Measurements from ENCODE around the gene ADAM11.

The ADAM11 gene

DNA sequence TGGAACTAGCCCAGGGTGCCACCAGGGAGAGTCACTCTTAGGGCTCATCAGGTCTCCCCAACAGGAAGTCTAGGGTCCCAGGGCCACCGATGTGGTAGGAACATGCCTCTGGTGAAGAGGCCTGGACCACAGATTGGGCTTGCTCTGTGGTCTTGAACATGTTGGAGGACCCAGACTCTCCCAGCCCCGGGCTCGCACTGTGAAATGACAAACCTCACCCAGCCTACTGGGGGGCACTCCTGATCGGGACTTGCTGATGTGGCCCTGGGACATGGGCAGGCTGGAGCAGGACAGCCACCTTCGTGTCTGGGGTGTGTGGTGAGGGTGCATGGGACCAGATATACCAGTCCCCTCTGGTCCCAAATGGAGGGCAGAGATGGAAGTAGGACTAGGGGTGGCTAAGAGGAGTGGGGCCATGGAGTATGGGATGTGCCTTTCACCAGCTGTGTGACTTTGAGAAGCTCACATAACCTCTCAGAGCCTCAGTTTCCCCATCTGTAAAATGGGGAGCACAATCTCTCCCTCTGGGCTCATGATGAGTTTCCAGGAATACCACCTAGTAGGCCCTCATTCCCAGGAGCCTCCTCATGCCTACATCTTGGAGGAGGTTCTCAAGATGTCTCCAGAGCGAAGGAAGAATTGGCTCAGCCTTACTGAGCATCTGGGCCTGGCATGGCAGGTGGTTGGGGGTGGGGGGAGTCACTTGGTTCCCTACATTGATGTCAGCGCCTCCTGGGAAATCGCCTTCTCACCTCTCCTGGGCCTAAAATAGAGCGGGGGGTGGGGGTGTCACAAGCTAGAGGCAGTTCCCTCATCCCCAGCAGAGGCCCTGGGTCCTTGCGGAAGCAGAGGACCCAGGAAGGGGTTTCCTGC is 1.5 kb upstream of the ADAM11 start:
- no peak for DNase-seq

DNA sequence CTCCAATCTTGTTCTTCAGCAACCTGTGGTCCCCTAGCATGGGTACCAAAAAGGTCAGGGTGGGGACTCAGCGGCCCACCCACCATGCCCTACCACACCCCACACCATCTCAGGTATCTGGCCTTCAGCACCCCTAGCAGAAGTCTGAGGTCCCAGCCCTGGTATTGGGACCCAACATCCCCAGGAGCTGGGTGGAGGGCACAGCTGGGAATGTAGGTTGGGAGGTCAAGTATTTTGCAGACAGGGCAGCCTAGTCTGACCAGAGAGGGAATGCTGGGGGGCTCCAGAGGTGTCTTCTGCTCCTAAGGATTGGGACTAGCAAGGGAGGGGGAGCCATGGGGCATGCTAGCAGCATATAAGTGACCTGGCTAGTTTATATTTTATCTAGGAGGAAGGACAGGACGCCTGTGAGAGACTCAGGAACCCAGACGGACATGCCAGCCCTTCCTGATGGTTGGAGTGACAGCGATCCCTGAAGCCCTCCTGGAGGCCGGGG is 822 bp upstream of the ADAM11 start:
- no peak for DNase-seq

DNA sequence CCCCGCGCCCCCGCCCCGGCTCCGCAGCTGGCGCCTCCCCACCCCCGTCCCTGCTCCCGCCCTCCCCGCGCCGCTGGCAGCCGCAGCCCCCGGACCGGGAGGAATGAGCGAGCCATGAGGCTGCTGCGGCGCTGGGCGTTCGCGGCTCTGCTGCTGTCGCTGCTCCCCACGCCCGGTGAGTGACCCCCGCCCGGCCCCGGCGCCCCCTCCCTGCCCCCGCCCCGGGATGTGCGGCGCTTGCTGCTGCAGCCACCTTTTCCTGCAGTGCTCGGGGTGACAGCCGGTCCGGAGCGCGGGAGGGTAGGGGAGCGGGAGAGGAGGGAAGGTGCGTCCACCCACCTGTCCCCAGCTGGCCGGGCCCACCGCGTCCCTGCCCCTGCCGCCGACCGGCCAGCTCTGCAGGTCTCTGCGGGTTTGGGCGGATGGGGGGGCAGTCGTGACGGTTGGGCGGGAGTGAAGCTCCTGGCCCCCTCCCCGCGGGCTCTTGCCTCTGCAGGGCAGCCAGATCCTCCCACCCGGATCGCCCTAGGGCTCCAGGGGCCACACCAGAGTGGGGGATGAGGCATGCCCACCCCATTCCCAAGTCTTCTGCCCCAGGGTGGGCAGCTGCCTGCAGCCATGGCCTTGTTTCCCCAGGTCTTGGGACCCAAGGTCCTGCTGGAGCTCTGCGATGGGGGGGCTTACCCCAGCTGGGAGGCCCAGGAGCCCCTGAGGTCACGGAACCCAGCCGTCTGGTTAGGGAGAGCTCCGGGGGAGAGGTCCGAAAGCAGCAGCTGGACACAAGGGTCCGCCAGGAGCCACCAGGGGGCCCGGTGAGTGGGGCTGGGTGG is 513 bp downstream of the ADAM11 start:
- no peak for DNase-seq

DNA sequence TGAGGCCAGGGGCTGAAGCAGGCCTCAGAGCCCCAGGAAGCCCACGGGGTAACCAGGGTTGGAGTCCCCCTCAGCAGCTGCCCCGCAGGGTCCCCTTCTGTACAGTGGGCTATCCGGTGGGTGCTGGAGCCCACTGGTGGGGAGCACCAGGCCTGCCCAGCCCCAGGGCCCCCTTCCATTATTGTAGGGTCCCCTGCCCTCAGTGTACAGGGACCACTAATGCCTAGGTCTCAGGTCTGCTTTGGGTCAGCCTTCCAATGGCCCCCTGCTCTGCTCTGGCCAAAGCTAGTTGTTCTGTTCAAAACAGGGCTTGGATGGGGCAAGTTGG is 1.1 kb downstream of the ADAM11 start:
- DNase-seq, result no peak

DNA sequence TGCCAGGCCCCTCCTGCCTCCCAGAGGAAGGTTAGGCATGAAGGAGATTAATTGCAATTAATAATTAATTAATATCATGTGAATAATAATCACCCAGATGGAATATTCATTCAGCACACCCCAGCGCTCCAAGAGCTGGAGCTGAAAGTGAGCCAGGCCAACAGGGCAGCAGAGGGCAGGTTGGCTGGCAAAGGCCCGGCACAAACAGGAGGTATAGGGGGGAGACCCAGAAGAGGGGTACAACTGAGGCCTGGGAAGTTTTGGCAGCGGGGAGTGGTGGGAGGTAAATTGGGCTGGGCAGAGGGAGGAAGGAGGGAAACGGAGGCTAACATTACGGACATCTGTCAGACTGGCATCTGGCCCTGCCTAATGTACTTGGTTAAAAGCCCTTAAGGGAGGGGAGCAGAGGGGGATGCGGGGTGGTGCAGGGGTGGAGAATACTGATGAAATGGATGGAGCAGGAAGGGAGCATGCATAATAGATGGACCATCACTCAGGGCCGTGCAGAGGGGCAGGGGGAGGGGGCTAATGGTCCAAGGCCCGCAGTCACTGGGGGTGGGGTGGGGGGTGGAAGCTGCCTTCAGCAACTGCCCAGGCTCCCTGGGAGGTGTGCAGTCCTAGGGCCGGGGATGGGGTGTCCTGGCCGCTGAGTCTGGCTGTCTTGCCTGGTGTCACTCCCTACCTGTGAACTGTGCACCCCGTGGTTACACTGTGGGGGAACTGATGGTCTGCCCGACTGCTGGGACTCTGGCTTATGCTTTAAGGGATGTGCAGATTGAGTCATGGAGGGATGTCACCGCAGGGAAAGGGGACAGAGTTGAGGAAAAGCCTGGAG is 1.9 kb downstream of the ADAM11 start:
- no peak for DNase-seq

DNA sequence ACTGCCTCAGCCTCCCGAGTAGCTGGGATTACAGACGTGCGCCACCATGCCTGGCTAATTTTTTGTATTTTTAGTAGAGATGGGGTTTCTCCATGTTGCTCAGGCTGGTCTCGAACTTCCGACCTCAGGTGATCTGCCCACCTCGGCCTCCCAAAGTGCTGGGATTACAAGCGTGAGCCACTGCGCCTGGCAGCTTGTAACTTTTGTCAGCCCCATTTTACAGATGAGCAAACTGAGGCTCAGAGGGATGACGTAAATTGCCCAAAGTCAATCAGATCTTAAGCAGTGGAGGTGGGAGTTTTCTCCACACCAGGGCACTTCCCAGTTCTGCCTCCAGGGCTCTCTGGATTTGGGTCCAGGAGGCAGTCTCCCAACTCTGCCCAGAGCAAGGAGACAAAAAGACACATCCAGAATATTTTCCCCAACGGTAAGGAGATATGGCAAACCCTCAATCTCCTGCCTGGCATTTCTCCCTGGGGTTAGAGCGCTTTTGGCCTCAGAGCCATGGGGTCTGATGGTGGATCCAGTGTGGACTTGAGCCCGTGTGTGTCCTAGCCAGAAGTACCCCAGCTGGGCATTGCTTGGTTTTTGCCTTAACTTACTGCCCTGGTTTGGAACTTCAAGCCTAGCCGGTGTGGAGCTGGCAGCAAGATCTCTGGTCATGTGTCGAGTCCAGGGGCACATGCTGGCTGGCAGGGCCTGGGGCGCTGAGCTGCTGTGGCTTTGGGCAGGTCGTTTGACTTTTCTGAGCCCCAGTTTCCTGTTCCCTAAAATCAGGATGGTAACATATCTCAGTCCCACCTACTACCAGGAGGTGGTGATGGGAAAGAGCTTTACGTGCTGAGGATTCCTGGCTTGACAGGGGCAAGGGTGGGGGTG is 3.4 kb downstream of the ADAM11 start:
- no peak for DNase-seq

DNA sequence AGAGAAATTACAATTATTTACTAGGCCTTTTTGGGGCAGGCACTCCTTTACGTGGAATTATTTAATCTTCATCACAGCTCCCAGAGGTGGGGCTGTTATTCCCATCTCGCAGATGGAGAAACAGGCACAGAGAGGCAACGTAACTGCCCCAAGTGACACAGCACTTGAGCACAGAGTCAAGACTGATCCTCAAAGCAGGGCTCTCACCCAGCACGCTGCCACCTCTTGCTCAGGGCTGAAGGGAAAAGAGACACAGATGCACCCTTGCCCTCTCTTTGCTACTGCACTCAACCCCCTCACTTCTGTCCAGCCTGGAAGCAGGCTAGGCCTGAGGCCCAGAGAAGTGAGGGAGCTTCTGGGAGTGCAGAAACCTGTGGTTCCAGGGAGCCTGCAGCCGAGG is 4.4 kb downstream of the ADAM11 start:
- DNase-seq, result no peak

DNA sequence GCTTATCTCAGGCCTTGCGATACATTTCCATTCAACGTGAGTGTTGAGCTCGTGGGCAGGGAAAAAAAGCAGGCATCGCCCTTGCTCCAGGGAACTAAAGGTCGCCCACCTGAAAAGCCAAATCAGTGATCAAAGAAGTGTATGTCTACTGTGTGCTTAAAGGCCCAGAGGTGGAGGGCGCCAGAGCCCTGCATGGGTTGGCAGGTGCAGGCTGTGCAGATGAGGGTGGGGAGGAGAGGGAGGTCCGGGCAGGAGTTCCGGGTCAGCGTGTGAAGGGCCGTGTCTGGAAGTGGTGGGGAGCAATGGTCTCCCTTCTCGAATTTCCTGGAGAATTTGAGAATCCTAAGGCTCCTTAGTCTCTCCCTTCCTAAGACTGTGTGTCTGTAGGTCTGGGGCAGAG is 7.2 kb downstream of the ADAM11 start:
- no peak for DNase-seq

DNA sequence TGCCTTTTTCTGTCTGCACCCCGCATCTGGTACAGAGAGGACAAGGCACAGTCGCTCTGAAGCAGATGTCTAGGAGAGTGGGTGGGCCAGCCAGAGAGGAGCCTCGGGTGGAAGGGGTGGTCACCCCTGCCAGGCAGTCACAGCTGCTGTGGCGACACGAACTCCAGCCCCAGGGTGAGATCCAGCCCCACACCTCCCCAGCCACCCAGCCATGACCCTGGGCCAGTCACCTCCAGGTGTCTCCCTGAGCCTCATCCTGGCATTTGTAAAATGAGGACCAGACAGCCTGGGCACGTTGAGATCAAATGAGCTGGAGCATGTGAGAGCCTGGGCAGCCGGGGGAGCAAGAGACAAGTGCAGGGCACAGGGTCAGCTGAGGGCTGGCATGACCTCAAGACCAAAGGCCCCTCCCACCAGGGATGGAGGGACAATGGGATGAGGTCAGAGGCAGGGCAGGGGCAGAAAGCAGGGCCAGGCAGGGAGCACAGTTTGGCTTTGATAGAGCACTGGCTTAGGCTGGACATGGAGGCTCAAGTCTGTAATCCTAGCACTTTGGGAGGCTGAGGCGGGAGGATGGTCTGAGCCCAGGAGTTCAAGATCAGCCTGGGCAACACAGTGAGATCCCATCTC is 7.7 kb downstream of the ADAM11 start:
- no peak for DNase-seq

DNA sequence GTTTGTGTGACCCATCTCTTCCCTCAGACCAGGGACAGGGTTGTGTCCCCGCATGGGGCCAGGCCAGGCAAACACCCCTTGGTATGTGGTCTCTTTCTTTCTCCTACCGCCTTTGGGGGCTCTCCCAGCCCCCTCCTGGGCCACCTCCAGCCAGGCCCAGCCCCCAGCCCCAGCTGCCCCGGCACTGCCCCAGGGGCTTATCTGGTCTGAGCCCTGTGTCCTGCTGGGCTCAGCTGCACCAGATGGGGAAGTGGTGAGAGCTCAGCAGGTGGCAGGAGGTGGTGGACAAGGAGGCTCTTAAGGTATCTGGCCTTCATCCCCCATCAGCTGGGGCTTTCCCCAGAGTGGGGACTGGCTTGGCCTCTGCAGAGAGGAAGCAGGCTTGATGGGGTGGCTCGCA is 8.7 kb downstream of the ADAM11 start:
- no peak for DNase-seq

DNA sequence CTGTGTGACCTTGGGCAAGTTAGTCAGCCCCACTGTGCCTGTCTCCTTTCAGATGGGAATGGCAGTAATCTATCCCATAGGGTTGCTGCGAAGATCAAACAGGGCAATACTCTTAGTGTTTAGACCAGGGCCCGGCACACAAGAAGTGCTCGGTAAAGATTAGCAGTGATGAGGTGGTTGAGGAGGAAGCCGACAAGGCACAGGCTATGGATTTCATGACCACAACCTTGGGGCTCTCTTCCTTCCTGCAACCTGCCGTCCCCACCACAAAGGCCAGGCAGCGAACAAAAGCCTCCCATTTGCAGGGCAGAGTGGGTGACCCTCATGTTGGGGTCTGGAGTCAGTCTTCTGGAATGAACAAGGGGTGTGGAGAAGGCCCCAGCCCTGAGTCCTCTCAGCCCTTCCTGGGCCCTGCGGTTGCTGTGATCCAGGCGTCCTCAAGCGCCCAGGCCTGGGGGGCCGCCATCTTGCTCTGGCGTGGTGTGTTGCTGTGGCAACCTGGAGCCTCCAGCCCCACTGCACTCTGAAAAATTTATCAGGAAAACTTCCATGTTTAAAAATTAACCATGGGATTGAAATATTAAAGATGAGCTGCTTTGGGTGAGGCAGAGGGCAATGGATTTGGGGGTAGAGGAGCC is 9.8 kb downstream of the ADAM11 start:
- no peak for DNase-seq

DNA sequence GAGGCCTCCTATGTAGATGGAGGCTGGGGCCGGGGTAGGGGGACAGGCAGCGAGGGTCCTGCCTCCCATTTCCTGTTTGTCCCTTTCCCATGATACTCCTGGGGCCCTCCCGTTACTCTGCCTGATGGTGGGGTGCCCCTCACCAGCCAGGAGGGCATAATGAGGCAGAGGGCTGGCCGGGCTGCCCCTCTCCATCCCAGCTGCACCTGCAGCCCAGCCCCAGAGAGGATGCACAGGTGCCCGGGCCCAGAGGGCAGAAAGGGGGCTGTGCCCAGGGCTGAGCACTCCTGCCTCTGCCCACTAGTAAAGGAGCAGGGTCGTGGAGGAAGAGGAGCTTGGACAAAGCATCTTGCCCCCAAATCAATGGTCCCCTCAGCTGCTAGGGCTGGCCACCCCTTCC is 10.4 kb downstream of the ADAM11 start:
- no peak for DNase-seq

DNA sequence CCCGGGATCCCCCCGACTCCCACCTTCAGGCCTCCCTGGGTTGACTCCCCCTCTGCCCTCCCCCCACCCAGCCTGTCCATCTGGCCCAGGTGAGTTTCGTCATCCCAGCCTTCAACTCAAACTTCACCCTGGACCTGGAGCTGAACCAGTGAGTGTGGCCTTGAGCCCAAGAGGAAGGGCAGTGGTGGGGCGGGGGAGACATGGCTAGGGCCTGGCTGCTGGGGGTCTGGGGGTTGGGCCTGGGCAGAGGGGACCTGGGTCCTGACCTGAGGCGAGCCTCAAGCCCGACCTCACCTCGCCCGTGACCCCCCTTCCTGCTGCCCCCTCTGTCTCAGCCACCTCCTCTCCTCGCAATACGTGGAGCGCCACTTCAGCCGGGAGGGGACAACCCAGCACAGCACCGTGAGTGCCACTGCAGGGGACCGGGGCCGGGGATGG is 10.9 kb downstream of the ADAM11 start:
- DNase-seq, result no peak

DNA sequence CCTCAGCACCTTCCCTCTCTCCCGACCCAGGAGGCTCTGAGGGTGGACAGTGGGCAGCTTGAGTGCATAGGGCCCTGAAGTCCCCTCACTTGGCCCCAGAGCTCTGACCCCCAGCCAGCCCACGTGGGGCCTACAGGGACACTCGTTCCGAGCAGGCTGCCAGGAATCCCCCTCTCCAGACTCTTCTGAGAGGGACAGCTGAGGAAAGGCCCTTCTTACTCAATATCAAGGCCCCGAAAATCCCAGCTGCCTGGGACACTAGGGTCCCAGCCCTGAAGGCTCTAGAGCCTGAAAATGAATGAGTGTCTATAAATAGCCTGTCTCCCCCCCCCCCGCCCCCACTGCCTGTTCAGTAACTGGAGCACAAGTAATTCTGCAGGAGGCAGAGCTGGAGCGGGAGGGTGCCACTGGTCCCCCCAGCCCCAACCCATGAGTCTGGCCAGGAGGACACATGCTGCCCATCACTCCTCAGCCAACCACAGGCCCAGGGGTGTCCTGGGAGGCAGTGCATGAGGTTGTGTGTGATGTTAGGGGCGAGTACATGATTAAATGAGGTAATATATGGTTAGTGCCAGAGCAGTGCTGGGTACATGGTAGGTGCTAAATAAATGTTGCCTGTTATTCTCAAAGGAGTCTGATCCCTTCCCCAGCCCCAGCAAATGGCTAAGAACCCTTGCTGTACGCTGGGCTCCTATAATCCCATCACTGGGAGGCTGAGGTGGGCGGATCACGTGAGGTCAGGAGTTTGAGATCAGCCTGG is 11.6 kb downstream of the ADAM11 start:
- DNase-seq, result no peak

DNA sequence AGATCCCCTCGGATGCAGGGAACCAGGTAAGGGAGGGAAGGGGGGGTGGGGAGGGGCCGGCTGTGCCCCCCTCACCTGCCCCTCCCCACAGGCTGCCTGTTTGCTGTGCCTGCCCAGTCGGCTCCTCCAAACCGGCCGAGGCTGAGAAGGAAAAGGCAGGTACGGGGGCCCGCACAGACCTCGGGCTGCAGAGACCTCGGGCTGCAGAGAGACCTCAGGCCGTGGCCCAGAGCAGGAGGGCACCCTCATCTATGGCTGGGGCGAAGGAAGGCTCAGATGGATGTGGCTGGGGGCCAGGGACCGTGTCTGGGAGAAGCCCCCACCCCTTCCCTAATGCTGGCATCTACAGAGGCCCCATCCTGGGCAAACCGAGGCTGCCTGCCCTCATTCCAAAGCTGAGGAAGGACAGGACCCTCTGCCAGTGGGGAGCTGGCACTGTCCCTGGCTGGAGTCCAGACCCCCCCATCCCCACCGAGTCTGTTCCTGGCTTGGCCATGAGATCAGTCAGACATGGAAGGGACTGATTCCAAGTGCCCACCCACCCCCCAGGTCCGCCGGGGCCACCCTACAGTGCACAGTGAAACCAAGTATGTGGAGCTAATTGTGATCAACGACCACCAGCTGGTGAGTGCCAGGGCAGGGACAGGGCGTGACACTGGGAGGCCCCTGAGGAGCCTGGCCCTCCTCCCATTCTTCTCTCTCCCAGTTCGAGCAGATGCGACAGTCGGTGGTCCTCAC is 13.7 kb downstream of the ADAM11 start:
- no peak for DNase-seq

DNA sequence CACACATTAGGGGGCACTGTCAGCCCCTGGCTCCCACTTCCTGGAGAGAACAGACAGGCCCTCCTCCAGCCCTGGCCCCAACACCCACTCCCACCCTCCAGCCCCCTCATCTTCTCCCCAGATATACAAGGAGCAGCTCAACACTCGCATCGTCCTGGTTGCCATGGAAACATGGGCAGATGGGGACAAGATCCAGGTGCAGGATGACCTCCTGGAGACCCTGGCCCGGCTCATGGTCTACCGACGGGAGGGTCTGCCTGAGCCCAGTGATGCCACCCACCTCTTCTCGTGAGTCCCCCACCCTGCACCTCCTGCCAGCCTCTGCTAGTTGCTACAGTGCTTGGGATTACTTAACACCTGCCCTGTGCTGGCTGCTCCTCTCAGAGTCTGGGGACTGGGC is 14.4 kb downstream of the ADAM11 start:
- no peak for DNase-seq

DNA sequence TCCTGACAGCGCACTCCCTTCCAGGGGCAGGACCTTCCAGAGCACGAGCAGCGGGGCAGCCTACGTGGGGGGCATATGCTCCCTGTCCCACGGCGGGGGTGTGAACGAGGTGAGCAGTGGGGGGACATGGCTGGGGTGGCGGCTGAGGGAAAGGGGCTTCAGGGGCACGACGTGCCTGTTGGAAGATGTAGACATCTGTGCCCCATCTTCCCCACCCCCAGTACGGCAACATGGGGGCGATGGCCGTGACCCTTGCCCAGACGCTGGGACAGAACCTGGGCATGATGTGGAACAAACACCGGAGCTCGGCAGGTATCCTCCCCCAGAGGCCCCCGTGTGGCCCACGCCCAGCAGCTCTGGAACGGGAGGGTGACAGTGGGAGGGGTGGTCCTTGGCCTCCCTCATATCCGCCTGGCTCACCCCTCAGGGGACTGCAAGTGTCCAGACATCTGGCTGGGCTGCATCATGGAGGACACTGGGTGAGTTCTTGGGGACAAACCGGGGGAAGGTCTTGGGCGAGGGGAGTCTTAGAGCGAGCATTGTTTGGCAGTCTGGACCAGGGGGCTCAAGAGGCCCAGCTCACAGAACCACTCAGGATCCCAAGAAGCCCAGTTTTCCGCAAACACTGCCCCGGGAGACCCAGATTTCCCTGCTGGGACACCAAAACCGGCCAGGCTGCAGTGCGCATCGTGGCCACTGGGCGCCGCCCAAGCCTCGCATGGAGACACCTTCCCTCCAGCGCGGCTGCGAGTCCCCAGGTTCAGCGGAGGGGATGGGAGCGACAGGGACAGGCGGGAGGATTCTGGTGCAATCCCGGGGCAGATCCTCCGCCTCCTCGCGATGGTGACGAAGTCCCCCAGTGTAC is 15.7 kb downstream of the ADAM11 start:
- DNase-seq, result peak; percentile 81

DNA sequence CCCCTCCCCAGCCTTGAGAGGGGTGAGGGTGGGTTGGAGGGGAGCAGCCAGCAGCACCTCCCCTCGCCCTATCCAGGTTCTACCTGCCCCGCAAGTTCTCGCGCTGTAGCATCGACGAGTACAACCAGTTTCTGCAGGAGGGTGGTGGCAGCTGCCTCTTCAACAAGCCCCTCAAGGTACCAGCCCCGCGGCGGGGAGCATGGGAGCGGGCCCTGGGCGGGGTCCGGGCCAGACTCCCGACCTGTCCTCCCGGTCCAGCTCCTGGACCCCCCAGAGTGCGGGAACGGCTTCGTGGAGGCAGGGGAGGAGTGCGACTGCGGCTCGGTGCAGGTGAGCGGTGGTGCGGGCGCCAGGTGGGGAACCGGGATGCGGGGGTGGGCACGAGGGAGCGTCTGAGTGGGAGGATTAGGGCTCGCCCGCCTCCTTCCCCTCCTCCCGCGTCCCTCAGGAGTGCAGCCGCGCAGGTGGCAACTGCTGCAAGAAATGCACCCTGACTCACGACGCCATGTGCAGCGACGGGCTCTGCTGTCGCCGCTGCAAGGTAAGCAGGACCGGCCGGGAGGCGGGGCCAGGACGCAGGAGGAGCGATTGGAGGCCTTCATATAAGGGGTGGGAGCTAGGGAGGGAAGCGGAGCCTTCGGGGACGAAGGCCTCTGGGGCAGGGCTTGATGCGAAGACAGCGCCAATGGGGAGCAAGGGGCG is 16.5 kb downstream of the ADAM11 start:
- DNase-seq, result peak; percentile 97

All from activated effector memory CD4-positive, alpha-beta T cell treated with Interleukin-2 at 50 U/mL for 16 hours (primary cell).